Measurements from ENCODE around the gene AHSA1.

The AHSA1 gene

GRCh38 chr14:77424862-77425261, 33.0 kb upstream of the AHSA1 start:
- TF ChIP-seq SIN3A (IDR thresholded peaks at IDR 0.05; ENCODE audit: borderline replicate concordance, insufficient read depth, low read length) (no peak), POLR2AphosphoS5 (IDR thresholded peaks at IDR 0.05; ENCODE audit: low read depth, low read length) (no peak), REST (IDR thresholded peaks at IDR 0.05; ENCODE audit: insufficient read depth in 1 of 2, low read depth in 2 of 2, low read length in 2 of 2) (no peak), TAF1 (IDR thresholded peaks at IDR 0.05; ENCODE audit: borderline replicate concordance, insufficient read depth, low read length) (no peak), FOXP2 (optimal IDR thresholded peaks at IDR 0.05; ENCODE audit: borderline replicate concordance, extremely low read depth, extremely low read length, insufficient read depth) (no peak)

- TF ChIP-seq POLR2AphosphoS5 (IDR thresholded peaks at IDR 0.05; ENCODE audit: low read depth, low read length) (no peak), FOXP2 (optimal IDR thresholded peaks at IDR 0.05; ENCODE audit: borderline replicate concordance, extremely low read depth, extremely low read length, insufficient read depth) (no peak), REST (IDR thresholded peaks at IDR 0.05; ENCODE audit: insufficient read depth in 1 of 2, low read depth in 2 of 2, low read length in 2 of 2) (no peak), TAF1 (IDR thresholded peaks at IDR 0.05; ENCODE audit: borderline replicate concordance, insufficient read depth, low read length) (no peak), SIN3A (IDR thresholded peaks at IDR 0.05; ENCODE audit: borderline replicate concordance, insufficient read depth, low read length) (no peak)
Observed at GRCh38 chr14:77426396-77426795, 31.5 kb upstream of the AHSA1 start.

- TF ChIP-seq FOXP2 (optimal IDR thresholded peaks at IDR 0.05; ENCODE audit: borderline replicate concordance, extremely low read depth, extremely low read length, insufficient read depth) (no peak), TAF1 (IDR thresholded peaks at IDR 0.05; ENCODE audit: borderline replicate concordance, insufficient read depth, low read length) (no peak), POLR2AphosphoS5 (IDR thresholded peaks at IDR 0.05; ENCODE audit: low read depth, low read length) (no peak), REST (IDR thresholded peaks at IDR 0.05; ENCODE audit: insufficient read depth in 1 of 2, low read depth in 2 of 2, low read length in 2 of 2) (no peak), SIN3A (IDR thresholded peaks at IDR 0.05; ENCODE audit: borderline replicate concordance, insufficient read depth, low read length) (no peak)
Observed at GRCh38 chr14:77436042-77436441, 21.9 kb upstream of the AHSA1 start.

- TF ChIP-seq FOXP2 (optimal IDR thresholded peaks at IDR 0.05; ENCODE audit: borderline replicate concordance, extremely low read depth, extremely low read length, insufficient read depth) (no peak), TAF1 (IDR thresholded peaks at IDR 0.05; ENCODE audit: borderline replicate concordance, insufficient read depth, low read length) (no peak), POLR2AphosphoS5 (IDR thresholded peaks at IDR 0.05; ENCODE audit: low read depth, low read length) (no peak), REST (IDR thresholded peaks at IDR 0.05; ENCODE audit: insufficient read depth in 1 of 2, low read depth in 2 of 2, low read length in 2 of 2) (no peak), SIN3A (IDR thresholded peaks at IDR 0.05; ENCODE audit: borderline replicate concordance, insufficient read depth, low read length) (no peak)
Observed at GRCh38 chr14:77438596-77438995, 19.3 kb upstream of the AHSA1 start.

- no peak for TF ChIP-seq TAF1 (IDR thresholded peaks at IDR 0.05; ENCODE audit: borderline replicate concordance, insufficient read depth, low read length)
- TF ChIP-seq POLR2AphosphoS5 (IDR thresholded peaks at IDR 0.05; ENCODE audit: low read depth, low read length): no peak
- TF ChIP-seq REST (IDR thresholded peaks at IDR 0.05; ENCODE audit: insufficient read depth in 1 of 2, low read depth in 2 of 2, low read length in 2 of 2): no peak
- no peak for TF ChIP-seq FOXP2 (optimal IDR thresholded peaks at IDR 0.05; ENCODE audit: borderline replicate concordance, extremely low read depth, extremely low read length, insufficient read depth)
- no peak for TF ChIP-seq SIN3A (IDR thresholded peaks at IDR 0.05; ENCODE audit: borderline replicate concordance, insufficient read depth, low read length)
Observed at GRCh38 chr14:77439861-77440260, 18.0 kb upstream of the AHSA1 start.
